ENCODE data around the gene STX2.

Gene STX2

DNA sequence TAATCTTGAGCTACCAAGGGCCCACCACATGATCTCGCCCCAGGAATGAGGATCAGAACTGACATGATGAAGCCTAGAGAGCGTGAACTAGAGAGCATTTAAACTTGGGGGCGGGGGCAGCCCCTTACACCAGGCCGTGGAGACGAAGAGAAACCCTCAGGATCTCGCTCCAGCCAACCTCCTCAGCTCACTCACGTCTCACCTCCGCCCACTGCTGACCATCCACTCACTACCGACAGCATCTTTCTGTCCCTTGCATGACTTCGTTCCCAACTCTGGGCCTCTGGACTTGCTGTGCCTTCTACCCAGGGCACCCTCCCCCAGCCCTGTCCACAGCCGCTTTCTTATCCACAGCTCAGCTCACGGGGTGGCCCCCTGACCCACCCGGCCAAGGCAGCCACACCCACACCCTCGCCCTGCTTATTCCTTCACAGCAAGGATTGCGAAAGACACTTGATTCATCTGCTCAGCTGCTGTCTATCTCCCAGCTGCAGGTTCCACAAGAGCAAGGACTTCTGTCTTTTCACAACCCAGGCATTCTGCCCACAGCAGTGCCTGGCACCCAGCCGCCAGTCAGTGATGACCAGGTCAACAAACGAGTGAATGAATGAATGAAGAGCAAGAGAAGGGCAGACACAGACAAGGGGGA lies 6.4 kb downstream of the STX2 start:
- DNase-seq (ENCODE audit: low read depth, low spot score): no peak
- H3K27ac ChIP-seq: no peak overlapping the region

GRCh38 chr12:130831876-130832405 lies 7.1 kb downstream of the STX2 start:
- no peak for DNase-seq (ENCODE audit: low read depth, low spot score)
- no peak overlapping the region for H3K27ac ChIP-seq

GRCh38 chr12:130831246-130831645 lies 7.8 kb downstream of the STX2 start:
- H3K27ac ChIP-seq: no peak overlapping the region
- DNase-seq (ENCODE audit: low read depth, low spot score): no peak

GRCh38 chr12:130830246-130830551 lies 8.9 kb downstream of the STX2 start:
- no peak overlapping the region for H3K27ac ChIP-seq
- no peak for DNase-seq (ENCODE audit: low read depth, low spot score)

DNA sequence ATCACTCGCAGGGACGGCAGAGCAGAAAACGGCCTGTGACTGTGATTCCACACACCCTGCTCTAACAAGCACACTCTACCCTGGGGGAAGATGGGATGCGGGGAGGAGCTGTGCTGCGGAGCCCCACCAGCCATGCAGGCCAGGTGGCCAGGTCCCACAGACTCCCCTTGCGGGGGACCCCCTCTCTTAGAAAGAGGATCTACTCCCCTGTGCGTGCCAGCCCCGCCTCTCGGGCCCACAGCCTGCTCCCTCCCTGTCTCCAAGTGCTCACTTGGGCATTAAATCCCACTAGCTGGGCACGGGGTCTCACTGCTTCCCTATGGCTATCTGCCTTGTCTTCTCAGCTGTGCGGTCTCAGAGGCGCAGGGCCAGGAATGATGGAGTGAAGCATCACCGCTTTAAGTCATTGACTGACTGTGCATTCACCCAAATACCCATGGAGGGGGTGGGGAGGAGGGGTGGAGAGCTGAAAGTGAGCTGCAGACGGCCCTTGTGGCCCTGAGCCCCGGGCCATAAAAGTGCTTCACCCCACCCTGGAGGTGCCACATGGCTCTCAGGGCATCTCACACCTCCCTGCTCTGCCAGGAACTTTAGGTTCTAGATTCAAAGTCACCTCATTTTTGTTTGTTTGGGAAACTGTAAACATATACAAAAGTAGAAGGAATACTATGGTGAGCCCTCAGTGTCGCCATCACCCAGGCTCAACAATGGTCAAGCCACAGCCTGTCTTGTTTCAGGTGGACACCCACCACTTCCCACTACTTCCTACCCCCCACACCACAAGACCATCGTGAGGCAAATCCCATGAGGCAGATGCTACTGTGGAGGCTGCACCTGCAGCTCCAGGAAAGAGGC lies 9.4 kb downstream of the STX2 start:
- DNase-seq (ENCODE audit: low read depth, low spot score): no peak

DNA sequence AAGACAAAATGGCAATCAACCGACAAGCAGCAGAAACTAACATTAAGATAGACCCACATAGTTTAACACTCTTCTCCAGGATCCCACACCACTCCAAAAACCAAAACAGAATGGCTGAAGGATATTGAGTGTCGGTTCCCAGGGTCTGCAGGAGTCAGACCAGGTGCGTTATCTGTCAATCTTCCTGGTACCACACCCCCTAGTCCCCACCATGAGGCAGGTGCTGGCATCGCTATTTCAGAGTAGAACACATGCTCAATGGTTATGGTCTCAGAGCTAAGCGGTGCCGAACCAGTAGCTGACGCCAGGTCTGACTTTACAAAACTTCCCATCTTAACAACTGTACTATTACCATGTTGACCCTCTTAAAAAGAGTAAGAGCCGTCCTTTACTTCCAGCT lies 10.2 kb downstream of the STX2 start:
- H3K27ac ChIP-seq: no peak overlapping the region
- no peak for DNase-seq (ENCODE audit: low read depth, low spot score)

More for the DNA sequence above, 9.4 kb downstream of the STX2 start:
- no peak overlapping the region for H3K27ac ChIP-seq

GRCh38 chr12:130827432-130827831 lies 11.6 kb downstream of the STX2 start:
- H3K27ac ChIP-seq: no peak overlapping the region
- no peak for DNase-seq (ENCODE audit: low read depth, low spot score)

- H3K27ac ChIP-seq: no peak overlapping the region
- DNase-seq (ENCODE audit: low read depth, low spot score): no peak
Measured at GRCh38 chr12:130826151-130826801, 12.8 kb downstream of the STX2 start.

- no peak for DNase-seq (ENCODE audit: low read depth, low spot score)
Measured at GRCh38 chr12:130825771-130826150, 13.3 kb downstream of the STX2 start.

GRCh38 chr12:130819681-130820080 lies 19.4 kb downstream of the STX2 start:
- no peak for DNase-seq (ENCODE audit: low read depth, low spot score)
- H3K27ac ChIP-seq: no peak overlapping the region

More at GRCh38 chr12:130825771-130826150, 13.3 kb downstream of the STX2 start:
- no peak overlapping the region for H3K27ac ChIP-seq

- no peak for DNase-seq (ENCODE audit: low read depth, low spot score)
- peak overlapping the region; percentile 25 for H3K27ac ChIP-seq
Measured at GRCh38 chr12:130818635-130819576, 20.1 kb downstream of the STX2 start.

DNA sequence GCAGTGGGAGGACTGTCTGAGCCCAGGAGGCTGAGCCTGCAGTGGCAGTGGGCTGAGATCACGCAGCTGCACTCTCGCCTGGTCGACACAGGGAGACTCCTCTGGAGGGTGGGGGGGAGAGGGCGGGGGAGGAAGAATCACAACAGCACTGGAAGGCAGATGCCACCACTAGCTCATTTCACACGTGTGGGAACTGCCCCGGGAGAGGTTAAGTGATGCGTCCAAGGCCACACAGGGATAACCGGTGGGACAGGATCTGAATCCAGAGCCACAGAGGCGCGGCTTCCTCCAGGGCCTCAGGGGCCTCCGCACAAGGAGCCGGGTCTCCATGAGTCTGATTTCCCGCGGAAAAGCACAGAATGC lies 20.8 kb downstream of the STX2 start:
- DNase-seq (ENCODE audit: low read depth, low spot score): no peak
- peak overlapping the region; percentile 25 for H3K27ac ChIP-seq

GRCh38 chr12:130817804-130818203 lies 21.2 kb downstream of the STX2 start:
- no peak overlapping the region for H3K27ac ChIP-seq
- DNase-seq (ENCODE audit: low read depth, low spot score): no peak

- no peak overlapping the region for H3K27ac ChIP-seq
- no peak for DNase-seq (ENCODE audit: low read depth, low spot score)
Measured at GRCh38 chr12:130816097-130816496, 23.0 kb downstream of the STX2 start.

DNA sequence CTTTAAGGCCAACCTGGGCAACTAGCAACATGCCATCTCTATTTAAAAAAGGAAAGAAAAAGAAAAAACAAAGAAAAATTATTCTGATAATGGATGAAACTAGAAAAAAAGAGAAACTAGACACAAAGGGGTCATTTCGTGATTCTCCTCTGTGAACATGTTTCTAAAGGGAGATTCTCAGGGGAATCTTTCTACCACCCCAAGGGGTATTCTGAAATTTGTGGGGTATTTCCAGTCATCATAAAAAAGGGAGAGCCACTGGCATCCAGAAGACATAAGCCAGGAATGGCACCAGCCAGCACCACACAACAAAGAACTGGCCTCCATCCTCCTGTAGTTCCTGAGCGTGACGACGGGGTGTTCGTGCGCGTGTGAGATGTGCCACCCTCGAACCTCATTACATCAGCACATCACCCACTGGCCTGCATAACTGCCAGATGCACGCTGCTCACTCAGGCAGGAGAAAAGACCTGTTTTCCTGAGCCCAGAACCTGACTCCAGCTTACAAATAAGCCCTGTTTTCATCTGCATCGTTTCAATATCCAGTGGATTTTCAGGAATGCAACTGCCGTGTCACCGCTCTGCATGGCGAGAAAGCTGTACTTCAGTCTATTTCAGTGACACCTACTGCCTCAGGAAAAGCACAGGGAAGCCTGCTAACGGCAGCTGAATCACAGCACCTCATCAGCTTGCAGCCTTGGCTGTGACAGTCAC lies 23.9 kb downstream of the STX2 start:
- DNase-seq (ENCODE audit: low read depth, low spot score): no peak
- no peak overlapping the region for H3K27ac ChIP-seq

DNA sequence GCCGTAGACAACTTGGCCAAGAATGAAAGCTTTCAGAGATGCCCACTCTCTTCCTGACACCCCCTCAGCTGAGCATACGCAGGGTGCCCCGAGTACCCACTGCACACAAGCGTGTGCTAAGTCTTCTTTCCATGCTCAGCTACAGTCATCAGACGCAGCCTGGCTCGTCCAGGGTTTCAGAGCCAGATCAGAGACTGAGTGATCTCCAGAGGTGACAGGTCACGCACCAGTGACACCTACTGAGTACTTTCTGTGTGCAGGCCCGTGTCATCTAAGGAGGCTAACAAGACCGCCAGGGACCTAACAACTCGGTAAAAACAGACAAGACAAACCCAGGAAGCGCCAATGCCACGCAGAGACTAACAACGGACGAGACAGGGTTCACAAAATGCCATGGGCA lies 25.1 kb downstream of the STX2 start:
- H3K27ac ChIP-seq: no peak overlapping the region
- DNase-seq (ENCODE audit: low read depth, low spot score): no peak

GRCh38 chr12:130813436-130813835 lies 25.6 kb downstream of the STX2 start:
- no peak for DNase-seq (ENCODE audit: low read depth, low spot score)
- H3K27ac ChIP-seq: no peak overlapping the region

DNA sequence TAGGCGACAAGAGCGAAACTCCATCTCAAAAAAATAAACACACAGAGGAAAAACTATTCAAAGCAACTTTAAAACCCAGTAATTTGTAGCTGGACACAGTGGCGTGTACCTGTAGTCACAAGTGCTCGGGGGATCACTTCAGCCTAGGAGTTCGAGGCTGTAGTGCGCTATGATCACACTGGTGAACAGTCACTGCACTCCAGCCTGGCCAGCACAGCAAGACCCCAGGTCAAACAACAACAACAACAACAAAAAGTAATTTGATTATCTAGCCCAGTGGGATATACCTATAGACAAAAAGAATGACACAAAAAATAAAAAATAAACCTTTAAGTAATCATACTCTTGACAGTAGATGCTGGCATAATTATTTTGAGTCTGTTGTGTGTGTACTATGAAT lies 29.3 kb downstream of the STX2 start:
- no peak for DNase-seq (ENCODE audit: low read depth, low spot score)

GRCh38 chr12:130807309-130807708 lies 31.7 kb downstream of the STX2 start:
- no peak for DNase-seq (ENCODE audit: low read depth, low spot score)
- H3K27ac ChIP-seq: no peak overlapping the region

More for the DNA sequence above, 29.3 kb downstream of the STX2 start:
- H3K27ac ChIP-seq: no peak overlapping the region
